ENCODE measurements around the gene TEX35. TPM values are rescaled to one million over a fixed set of nuclear protein-coding genes. Genes with fewer than 3 reads are reported as not detected.

TEX35 gene
- total and polyA plus RNA-seq, 4 donors, result not detected

DNA sequence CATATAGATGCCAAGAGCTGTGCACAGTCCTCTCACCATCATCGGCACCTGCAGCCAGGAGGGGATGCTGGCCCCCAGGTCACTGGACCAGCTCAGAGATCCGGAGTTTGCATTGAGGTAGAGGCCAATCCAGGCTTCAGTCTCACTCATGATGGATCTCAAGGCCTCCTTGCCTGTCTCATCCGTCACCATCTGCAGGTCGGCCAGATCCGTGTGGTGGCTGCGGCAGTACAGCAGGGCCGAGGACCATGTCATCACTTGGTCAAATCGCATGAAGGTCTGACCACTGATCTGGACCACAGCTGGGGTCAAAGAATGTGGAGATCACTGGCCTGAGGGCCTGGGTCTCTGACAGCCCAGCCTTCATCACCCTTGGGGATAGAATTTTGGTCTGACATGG is 22.8 kb upstream of the TEX35 start:
- TF ChIP-seq FOXA2 (IDR thresholded peaks at IDR 0.05) (no peak), TAF1 (conservative IDR thresholded peaks at IDR 0.05) (no peak)
- Histone ChIP-seq H3K9ac (ENCODE audit: low read depth in 1 of 2, low read length in 2 of 2) (no peak overlapping the region), H3K36me3 (ENCODE audit: control insufficient read depth in 4 of 4, insufficient read depth in 3 of 4, low read depth in 1 of 4, low read length in 3 of 4) (no peaks in the 10 kb centered on the region), H3K27ac (ENCODE audit: low read depth in 1 of 2, low read length in 2 of 2) (no peak overlapping the region), H3K9me3 (ENCODE audit: control insufficient read depth in 4 of 4, low read length in 3 of 4) (no peaks in the 10 kb centered on the region), H3K27me3 (ENCODE audit: control insufficient read depth in 4 of 4, insufficient read depth in 4 of 4, low read length in 3 of 4) (no peaks in the 10 kb centered on the region), H3K4me1 (ENCODE audit: control insufficient read depth in 4 of 4, insufficient read depth in 4 of 4, low read length in 3 of 4) (peaks cover 0 to 4% (median 1%) of the 10 kb centered on the region in 4 donors), H3K4me3 (ENCODE audit: low read depth in 1 of 3, low read length in 3 of 3) (no peak overlapping the region)
- no peak for DNase-seq (ENCODE audit: low spot score)
- WGBS, result 96% methylated on average over 8 of the region's 8 CpGs

- no peaks in the 10 kb centered on the region for H3K9me3 ChIP-seq (ENCODE audit: control insufficient read depth in 4 of 4, low read length in 3 of 4)
- H3K9ac ChIP-seq (ENCODE audit: low read depth in 1 of 2, low read length in 2 of 2), result no peak overlapping the region
- no peak for DNase-seq (ENCODE audit: low spot score)
- WGBS, result 90% methylated on average over 9 of the region's 9 CpGs
- no peak overlapping the region for H3K4me3 ChIP-seq (ENCODE audit: low read depth in 1 of 3, low read length in 3 of 3)
- no peaks in the 10 kb centered on the region for H3K36me3 ChIP-seq (ENCODE audit: control insufficient read depth in 4 of 4, insufficient read depth in 3 of 4, low read depth in 1 of 4, low read length in 3 of 4)
- no peak overlapping the region for H3K27ac ChIP-seq (ENCODE audit: low read depth in 1 of 2, low read length in 2 of 2)
- TF ChIP-seq NR2F2 (IDR thresholded peaks at IDR 0.05) (no peak), SP1 (IDR thresholded peaks at IDR 0.05) (no peak), RXRA (IDR thresholded peaks at IDR 0.05) (no peak), FOXA1 (IDR thresholded peaks at IDR 0.05) (no peak), HNF4G (IDR thresholded peaks at IDR 0.05) (no peak), HNF4A (conservative IDR thresholded peaks at IDR 0.05) (no peak), RAD21 (IDR thresholded peaks at IDR 0.05) (no peak), JUND (IDR thresholded peaks at IDR 0.05) (no peak), ATF3 (IDR thresholded peaks at IDR 0.05) (no peak), GABPA (IDR thresholded peaks at IDR 0.05 in 1 of 2, conservative IDR thresholded peaks at IDR 0.05 in 1 of 2) (no peak), EGR1 (IDR thresholded peaks at IDR 0.05; ENCODE audit: low read depth in 2 of 2) (no peak), FOXA2 (IDR thresholded peaks at IDR 0.05) (no peak), TAF1 (conservative IDR thresholded peaks at IDR 0.05) (no peak), REST (IDR thresholded peaks at IDR 0.05) (no peak)
- TF ChIP-seq, protein P1, sequence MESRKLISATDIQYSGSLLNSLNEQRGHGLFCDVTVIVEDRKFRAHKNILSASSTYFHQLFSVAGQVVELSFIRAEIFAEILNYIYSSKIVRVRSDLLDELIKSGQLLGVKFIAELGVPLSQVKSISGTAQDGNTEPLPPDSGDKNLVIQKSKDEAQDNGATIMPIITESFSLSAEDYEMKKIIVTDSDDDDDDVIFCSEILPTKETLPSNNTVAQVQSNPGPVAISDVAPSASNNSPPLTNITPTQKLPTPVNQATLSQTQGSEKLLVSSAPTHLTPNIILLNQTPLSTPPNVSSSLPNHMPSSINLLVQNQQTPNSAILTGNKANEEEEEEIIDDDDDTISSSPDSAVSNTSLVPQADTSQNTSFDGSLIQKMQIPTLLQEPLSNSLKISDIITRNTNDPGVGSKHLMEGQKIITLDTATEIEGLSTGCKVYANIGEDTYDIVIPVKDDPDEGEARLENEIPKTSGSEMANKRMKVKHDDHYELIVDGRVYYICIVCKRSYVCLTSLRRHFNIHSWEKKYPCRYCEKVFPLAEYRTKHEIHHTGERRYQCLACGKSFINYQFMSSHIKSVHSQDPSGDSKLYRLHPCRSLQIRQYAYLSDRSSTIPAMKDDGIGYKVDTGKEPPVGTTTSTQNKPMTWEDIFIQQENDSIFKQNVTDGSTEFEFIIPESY (IDR thresholded peaks at IDR 0.05), result no peak
- TF ChIP-seq, protein P2, sequence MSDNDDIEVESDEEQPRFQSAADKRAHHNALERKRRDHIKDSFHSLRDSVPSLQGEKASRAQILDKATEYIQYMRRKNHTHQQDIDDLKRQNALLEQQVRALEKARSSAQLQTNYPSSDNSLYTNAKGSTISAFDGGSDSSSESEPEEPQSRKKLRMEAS (IDR thresholded peaks at IDR 0.05), result no peak
- TF ChIP-seq, protein P3, sequence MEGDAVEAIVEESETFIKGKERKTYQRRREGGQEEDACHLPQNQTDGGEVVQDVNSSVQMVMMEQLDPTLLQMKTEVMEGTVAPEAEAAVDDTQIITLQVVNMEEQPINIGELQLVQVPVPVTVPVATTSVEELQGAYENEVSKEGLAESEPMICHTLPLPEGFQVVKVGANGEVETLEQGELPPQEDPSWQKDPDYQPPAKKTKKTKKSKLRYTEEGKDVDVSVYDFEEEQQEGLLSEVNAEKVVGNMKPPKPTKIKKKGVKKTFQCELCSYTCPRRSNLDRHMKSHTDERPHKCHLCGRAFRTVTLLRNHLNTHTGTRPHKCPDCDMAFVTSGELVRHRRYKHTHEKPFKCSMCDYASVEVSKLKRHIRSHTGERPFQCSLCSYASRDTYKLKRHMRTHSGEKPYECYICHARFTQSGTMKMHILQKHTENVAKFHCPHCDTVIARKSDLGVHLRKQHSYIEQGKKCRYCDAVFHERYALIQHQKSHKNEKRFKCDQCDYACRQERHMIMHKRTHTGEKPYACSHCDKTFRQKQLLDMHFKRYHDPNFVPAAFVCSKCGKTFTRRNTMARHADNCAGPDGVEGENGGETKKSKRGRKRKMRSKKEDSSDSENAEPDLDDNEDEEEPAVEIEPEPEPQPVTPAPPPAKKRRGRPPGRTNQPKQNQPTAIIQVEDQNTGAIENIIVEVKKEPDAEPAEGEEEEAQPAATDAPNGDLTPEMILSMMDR (IDR thresholded peaks at IDR 0.05; ENCODE audit: low read depth, low read length, missing input control), result no peak
- no peaks in the 10 kb centered on the region for H3K27me3 ChIP-seq (ENCODE audit: control insufficient read depth in 4 of 4, insufficient read depth in 4 of 4, low read length in 3 of 4)
- peaks cover 0 to 4% (median 1%) of the 10 kb centered on the region in 4 donors for H3K4me1 ChIP-seq (ENCODE audit: control insufficient read depth in 4 of 4, insufficient read depth in 4 of 4, low read length in 3 of 4)
Observed at GRCh38 chr1:178490967-178491366, 21.9 kb upstream of the TEX35 start.
